IPS-18c (cell line): ENCODE data around the gene HGFAC.

Source experiments
- H3K4me3 ChIP-seq: 2 replicates; pipeline ENCODE4 v1.7.0; 2013; ENCODE audit warnings: low read depth, mild to moderate bottlenecking, low read length, moderate library complexity; ENCODE audit not compliant: insufficient read depth
- H3K9me3 ChIP-seq: one replicate; pipeline ENCODE4 v1.6.1; 2013; ENCODE audit warnings: mild to moderate bottlenecking, low read length, moderate library complexity; ENCODE audit not compliant: control insufficient read depth, insufficient read depth

Gene HGFAC

DNA sequence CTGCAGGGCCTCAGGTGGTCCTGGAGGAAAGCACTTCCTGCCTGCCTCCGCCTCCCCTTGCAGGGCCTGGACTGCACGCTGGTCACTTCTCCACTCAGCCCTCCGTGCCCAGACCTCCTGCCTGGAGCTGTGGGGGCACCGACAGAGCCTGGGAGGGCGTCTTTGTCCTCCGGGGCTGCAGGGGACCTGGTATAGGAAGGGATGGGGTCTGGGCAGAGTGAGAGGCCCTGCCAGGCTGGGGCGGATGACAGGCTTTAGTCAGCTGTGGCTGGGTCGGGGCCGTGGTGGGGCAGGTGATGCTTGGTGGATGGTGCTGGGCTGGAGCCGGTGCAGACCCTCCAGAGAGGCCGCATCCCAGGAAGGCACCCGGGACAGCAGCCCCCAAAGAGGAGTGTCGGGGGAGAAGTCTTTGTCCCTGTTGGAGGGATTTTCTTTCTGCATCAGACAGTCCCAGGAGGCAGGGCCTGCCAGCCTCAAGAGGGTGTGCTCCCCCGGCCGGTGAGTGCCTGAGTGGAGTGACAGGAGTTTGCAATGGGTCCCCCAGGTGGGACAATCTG, 22.7 kb downstream of the HGFAC start:
- H3K4me3 ChIP-seq = no peak overlapping the region; the same call in 1 of the 2 replicates
- H3K9me3 ChIP-seq = no peaks in the 10 kb centered on the region

DNA sequence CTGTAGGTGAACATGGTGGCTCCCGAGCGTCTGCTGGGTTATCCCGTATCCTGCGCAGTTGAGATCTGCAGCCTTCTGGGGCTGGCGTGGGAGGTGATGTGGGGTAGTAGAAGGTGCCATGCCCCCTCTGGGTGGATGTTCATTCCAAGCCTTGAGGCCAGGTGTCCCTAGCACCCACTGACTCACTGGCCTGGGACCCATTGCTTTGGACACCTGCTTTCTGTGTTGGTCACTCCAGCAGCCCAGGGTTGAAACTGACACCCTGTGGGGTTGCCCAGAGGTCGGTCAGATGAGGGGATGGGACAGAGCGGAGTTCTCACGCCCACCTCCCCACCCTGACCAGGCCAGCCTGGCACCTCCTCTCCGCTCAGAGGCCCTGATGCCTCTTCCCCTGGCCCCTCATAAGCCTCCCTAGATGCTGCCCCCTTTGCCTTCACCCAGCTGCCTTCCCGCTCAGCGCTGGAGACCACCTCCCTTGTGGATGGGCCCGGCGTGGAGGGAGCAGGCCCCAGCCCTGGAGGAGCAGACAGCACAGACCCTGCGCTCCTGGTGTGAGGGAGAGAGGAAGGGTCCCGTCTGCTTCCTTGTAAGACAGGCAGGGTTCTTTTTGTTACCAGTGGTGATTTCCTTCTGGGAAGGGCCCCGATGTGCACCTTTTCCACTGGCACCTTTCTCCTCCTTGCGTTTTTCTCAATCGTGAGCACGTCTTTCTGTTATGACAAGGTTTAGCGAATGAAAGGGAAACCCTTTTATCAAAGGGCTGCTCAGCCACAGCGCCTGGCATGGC, 23.3 kb downstream of the HGFAC start:
- H3K9me3 ChIP-seq = no peaks in the 10 kb centered on the region
- H3K4me3 ChIP-seq = no peak overlapping the region

DNA sequence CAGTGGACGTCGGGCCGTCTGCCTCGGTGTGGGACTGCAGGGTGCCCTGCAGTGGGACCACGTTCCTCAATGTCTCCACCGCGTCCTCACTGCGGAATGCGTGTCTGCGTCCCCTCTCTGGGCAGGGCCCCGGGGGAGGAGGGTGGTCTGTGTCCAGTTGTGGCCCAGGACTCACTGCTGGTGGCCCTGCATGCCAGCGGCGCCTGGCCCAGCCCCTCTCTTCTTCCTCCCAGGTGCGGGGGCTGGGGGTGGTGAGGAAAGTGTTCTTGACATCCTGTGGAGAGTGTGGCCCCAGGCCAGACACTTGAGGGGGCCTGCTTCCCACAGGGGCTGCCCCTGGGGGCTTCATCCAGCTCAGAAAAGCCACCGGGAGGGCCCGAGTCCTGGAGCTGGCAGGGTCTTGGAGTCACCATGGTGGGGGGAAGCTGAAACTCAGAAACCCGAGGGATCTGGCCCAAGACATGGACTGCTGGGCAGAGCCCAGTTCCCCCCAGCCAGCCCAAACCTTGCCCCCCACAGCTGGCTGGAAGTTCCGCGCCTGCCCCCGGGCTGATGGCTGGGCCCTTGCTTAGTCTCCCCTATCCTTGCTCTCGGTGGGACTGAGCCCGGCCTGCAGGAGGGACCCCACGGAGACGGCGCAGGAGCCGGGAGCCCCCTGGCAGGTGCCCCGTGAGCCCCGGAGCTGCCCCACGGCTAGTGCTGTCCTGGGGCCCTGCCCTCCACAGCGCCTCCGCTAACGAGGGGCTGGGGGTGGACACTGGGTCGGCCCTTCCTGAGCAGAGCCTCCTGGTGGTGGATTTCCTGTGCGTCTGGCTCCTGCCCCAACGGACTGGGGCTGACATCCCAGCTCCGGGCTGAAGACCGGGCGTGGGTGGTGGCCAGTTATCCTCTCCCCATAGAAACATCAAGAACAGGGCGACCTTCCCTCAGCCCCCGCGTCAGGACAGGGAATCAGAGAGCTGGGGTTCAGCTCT, 24.2 kb downstream of the HGFAC start:
- Histone ChIP-seq H3K4me3 (no peak overlapping the region), H3K9me3 (no peaks in the 10 kb centered on the region)

DNA sequence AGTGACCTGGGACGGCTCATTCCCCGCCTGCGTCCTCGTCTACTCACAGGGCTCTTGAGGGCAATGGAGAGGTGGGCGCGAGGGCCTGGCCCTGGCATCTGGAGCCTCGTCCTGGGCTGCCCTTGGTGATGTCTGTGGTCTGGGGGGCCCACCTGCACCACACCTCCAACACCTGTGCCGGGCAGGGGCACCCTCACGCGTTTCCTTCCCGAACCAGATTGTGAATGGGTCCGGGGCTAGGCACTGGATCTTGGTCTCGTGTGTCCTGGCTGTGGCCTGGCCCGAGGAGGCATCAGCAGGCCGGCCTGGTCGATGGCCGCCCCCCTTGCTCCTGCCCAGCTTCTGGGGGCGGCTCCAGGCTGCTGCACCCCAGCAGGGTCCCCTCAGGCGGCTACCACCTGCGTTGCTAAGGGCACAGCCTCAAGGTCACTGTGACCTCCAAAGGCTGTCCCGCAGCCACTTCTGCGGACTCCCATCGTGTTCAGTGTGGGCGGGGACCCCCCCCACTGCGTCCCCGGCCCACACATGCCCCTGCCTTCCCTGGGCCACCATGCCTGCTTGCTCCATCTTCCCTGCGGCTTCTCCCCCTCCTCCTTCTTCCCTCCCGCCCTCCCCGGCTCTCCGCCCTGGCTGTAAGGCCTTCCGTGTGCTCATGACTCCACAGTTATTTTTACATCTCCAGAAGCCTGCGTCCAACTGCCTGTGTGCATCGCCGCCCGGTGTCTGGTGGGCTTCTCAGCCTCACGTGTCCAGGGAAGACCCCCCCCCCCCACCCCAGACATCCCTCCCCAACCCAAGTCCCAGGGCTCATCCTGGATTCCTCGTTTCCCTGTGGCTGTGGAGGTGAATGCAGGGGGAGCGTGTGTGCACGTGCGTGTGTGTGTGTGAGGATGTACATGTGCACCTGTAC, 25.2 kb downstream of the HGFAC start:
- no peaks in the 10 kb centered on the region for H3K9me3 ChIP-seq

DNA sequence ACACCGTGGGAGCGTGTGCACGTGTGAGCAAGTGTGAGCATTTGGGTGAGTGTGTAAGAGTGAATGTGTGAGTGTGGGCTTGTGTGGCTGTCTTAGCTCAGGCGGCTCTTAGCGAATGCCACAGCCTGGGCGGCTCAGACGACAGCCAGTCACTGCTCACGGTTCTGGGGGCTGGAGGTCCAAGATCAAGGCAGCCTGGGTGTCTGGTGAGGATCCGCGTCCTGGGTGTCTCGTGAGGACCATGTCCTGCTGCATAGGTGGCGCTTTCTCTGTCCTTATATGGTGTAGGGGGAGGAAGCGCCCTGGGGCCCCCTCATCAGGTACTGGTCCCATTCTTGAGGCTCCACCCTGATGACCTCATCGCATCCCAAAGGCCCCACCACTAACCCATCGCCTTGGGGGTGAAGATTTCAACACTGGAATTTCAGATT, 25.8 kb downstream of the HGFAC start:
- Histone ChIP-seq H3K9me3 (no peaks in the 10 kb centered on the region), H3K4me3 (no peak overlapping the region)

More for the DNA sequence above, 25.2 kb downstream of the HGFAC start:
- no peak overlapping the region for H3K4me3 ChIP-seq

DNA sequence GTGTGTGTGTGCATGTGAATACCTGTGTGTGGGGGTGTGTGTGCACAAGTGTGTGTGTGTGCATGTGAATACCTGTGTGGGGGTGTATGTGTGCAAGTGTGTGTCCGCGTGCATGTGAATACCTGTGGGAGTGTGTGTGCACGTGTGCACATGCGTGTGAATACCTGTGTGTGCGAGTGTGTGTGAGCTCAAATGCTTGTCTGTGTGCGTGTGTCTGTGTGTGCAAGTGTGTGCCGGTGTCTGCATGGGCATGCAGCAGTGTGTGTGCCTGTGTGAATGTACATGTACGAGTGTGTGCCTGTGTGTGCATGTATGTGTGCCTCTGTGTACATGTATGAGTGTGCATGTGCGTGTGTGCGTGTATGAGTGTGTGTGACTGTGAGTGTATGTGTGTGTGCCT, 26.4 kb downstream of the HGFAC start:
- Histone ChIP-seq H3K9me3 (no peaks in the 10 kb centered on the region), H3K4me3 (no peak overlapping the region)

- no peak overlapping the region for H3K4me3 ChIP-seq
Observed at GRCh38 chr4:3468804-3469203, 27.0 kb downstream of the HGFAC start.

GRCh38 chr4:3469386-3470243, 27.8 kb downstream of the HGFAC start:
- H3K9me3 ChIP-seq = no peaks in the 10 kb centered on the region
- H3K4me3 ChIP-seq = no peak overlapping the region

More at GRCh38 chr4:3468804-3469203, 27.0 kb downstream of the HGFAC start:
- H3K9me3 ChIP-seq = no peaks in the 10 kb centered on the region

DNA sequence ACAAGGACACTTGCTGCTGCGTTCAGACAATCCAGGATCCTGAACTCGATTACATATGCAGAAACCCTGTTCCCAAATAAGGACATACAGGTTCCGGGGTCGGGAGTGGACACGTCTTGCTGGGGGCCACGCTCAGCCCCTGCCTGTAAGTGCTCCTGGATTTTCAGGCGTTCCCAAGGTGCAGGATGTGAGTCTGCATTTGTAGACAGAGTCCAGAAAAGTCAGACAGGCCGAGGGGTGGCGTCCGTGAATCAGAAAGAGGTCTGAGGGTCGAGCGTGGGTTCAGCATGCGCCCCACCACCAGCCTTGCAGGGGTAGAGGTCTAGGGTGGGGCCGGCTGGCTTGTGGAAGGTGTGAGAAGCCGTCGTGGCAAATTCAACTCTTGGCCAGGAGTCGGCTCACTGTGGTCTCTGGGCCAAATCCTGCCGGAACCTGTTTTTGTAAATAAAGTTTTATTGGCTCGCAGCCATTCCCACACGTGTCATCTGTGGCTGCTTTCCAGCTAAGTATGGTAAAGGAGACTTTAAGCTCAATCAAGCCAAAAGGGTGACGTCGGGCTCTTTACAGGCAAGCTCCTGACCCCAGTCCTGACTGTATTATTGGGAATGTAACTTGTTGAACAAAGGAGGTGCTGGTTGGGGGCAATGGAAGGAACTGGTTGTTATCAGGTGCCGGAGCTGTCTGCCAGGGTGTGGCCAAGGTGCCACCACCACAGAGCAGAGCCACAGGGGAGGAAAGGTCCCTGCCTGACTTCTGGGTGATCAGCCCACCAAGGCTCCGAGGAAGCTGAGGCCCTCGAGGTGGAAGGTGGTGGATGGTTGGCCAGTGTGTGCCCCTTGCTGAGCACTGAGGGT, 28.7 kb downstream of the HGFAC start:
- no peaks in the 10 kb centered on the region for H3K9me3 ChIP-seq
- H3K4me3 ChIP-seq = no peak overlapping the region

DNA sequence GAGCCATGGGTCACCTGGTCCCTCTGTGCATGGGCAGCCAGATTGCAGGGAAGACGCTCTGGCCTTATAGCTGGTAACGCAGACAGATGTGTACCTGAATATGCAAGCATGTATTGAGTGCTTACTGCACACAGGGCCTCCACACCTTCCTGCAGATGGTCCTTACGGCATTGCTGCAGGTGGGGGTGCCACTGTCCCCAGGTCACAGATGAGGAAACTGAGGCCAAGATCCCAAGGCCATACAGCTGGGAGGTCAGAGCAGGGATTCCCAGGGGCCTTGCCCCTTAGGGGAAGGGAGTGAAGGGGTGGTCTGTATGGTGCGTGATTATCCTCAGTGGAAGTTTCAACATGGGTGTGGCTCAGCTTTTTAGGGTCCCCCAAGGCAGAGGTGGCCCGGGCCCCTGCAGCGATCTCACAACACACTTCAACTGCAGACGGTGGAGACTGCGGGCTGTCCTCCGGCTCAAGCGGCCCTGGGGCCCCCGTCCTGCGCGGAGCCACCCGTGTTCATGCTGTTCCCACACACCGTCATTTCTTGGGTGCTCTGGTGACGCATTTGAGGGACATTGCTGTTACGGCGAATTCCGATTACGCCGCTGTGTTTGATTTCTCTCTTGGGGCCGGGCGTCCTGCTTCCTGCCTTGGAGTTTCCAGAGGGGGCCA, 29.5 kb downstream of the HGFAC start:
- H3K9me3 ChIP-seq = no peaks in the 10 kb centered on the region
- no peak overlapping the region for H3K4me3 ChIP-seq

- Histone ChIP-seq H3K4me3 (no peak overlapping the region), H3K9me3 (no peaks in the 10 kb centered on the region)
Observed at GRCh38 chr4:3471886-3472285, 30.1 kb downstream of the HGFAC start.

- H3K4me3 ChIP-seq = no peak overlapping the region
- no peaks in the 10 kb centered on the region for H3K9me3 ChIP-seq
Observed at GRCh38 chr4:3472411-3473141, 30.8 kb downstream of the HGFAC start.

DNA sequence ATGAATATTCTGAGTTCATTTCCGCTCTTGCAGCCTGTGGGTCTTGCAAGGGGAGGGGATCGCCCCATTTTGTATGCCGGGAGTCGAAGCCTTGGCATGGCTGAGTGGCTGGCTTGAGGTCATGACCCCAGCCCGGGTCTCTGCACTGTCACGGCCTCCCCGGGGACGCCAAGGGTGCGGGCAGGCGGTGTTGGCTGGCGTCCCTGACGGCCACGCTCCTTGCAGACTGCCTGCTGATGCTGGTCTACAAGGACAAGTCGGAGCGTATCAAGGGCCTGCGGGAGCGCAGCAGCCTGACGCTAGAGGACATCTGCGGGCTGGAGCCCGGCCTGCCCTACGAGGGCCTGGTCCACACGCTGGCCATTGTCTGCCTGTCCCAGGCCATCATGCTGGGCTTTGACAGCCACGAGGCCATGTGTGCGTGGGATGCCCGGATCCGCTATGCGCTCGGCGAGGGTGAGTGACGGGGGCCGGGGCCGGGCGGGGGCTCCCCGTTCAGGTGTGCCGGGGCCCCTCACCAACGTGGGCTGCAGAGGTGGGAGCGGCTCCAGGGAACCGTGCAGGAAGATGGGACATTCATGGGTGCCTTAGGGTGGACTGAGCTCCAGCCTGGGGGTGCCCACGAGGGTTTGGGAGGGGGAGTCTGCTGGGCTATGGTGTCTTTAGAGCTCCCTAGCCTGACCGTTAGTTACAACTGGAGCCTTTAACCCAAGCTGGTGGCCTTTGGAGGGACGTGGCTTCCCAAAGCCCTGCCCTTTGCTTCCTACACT, 31.6 kb downstream of the HGFAC start:
- no peak overlapping the region for H3K4me3 ChIP-seq

More for the DNA sequence above, 31.6 kb downstream of the HGFAC start:
- H3K9me3 ChIP-seq = no peaks in the 10 kb centered on the region
